Gastrocnemius medialis (tissue), 4 donors: ENCODE data around the gene SPATA2.

Source experiments
- POLR2A ChIP-seq, 2 donors: fragments of 450-650 bp; IDR thresholded peaks; one replicate each; pipeline ENCODE4 v1.6.1; 2017; ENCODE audit warnings: antibody characterized with exemption in 2 of 2, mild to moderate bottlenecking in 2 of 2, moderate library complexity in 2 of 2
- TF ChIP-seq, protein P1 (sequence below), 5 experiments: fragments of 450-650 bp in 3 of 5; fragments of 200-600 bp in 2 of 5; sonication (generic) in 2 of 5; IDR thresholded peaks in 4 of 5; conservative IDR thresholded peaks in 1 of 5; 1 replicate in 4 of 5; 2 replicates in 1 of 5; pipeline ENCODE4 v1.5.1; 2016 to 2019; ENCODE audit warnings: antibody characterized with exemption in 5 of 5, mild to moderate bottlenecking in 3 of 5, moderate library complexity in 3 of 5

DNA sequence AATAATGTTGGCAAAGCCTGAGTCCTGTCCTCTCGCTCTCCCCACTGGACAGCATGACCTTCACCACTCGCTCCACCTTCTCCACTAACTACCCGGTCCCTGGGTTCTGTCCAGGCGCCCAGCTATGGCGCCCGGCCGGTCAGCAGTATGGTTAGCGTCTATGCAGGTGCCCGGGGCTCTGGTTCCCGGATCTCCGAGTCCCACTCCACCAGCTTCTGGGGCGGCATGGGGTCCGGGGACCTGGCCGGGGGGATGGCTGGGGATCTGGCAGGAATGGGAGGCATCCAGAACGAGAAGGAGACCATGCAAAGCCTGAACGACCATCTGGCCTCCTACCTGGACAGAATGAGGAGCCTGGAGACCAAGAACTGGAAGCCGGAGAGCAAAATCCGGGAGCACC is 41.4 kb upstream of the SPATA2 start:
- TF ChIP-seq, protein P1, sequence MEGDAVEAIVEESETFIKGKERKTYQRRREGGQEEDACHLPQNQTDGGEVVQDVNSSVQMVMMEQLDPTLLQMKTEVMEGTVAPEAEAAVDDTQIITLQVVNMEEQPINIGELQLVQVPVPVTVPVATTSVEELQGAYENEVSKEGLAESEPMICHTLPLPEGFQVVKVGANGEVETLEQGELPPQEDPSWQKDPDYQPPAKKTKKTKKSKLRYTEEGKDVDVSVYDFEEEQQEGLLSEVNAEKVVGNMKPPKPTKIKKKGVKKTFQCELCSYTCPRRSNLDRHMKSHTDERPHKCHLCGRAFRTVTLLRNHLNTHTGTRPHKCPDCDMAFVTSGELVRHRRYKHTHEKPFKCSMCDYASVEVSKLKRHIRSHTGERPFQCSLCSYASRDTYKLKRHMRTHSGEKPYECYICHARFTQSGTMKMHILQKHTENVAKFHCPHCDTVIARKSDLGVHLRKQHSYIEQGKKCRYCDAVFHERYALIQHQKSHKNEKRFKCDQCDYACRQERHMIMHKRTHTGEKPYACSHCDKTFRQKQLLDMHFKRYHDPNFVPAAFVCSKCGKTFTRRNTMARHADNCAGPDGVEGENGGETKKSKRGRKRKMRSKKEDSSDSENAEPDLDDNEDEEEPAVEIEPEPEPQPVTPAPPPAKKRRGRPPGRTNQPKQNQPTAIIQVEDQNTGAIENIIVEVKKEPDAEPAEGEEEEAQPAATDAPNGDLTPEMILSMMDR (IDR thresholded peaks at IDR 0.05 in 4 of 5, conservative IDR thresholded peaks at IDR 0.05 in 1 of 5) = no peak
- TF ChIP-seq POLR2A (IDR thresholded peaks at IDR 0.05) = no peak
